Right lung (tissue), 5 donors: ENCODE data around the gene TRAFD1. TPM values are rescaled to one million over a fixed set of nuclear protein-coding genes. Genes with fewer than 3 reads are reported as not detected.
"Not testable (repeated sequence)": the region's sequence is repeated elsewhere in the genome, so short reads cannot be mapped to it uniquely, and the experiment has no call there.

Source experiments
- DNase-seq, 2 donors: peaks; one replicate each; pipeline ENCODE4 v3.0.0-alpha.2; 2013
- polyA plus RNA-seq, 5 donors: library from polyadenylated mRNA; unstranded; fragments of 120-200 nt; gene quantifications; one replicate each; pipeline versions ENCODE4 v1.2.1 to v1.2.3, GENCODE V29; 2013; ENCODE audit warnings: inconsistent platforms in 1 of 5, low replicate concordance in 1 of 5; ENCODE audit not compliant: insufficient read length in 5 of 5, insufficient read depth in 1 of 5

The TRAFD1 gene
- polyA plus RNA-seq, 5 donors = 38.6 to 44.6 (median 41.1) TPM

GRCh38 chr12:112153181-112153892 is 28.0 kb downstream of the TRAFD1 start:
- DNase-seq = no peak

DNA sequence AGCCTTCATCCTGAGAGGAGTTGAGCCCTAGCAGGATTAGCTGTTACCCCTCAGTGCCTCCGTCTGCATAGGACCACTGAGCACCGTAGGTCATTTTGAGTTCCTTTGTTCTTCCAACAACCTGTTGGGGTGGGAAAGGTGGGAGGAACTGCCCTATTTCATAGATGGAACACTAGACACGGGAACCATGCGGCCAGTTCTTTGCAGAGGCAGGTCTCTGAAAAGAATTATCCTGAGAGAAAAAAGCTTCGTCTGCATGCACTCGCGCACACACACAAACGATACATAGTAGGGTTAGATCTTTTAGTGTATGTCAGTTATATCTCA is 28.5 kb downstream of the TRAFD1 start:
- DNase-seq = no peak

GRCh38 chr12:112158461-112159145 is 33.2 kb downstream of the TRAFD1 start:
- not testable (repeated sequence) for DNase-seq

DNA sequence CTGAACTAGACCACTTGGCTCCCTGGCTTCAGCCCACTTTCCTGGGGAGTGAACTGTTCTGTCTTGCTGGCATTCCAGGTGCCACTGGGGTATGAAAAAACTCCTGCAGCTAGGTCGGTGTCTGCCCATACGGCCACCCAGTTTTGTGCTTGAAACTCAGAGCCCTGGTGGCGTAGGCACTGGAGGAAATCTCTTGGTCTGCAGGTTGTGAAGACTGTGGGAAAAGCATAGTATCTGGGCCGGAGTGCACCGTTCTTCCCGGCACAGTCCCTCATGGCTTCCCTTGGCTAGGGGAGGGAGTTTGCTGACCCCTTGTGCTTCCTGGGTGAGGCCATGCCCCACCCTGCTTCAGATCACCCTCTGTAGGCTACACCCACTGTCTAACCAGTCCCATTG is 33.8 kb downstream of the TRAFD1 start:
- DNase-seq = no peak

DNA sequence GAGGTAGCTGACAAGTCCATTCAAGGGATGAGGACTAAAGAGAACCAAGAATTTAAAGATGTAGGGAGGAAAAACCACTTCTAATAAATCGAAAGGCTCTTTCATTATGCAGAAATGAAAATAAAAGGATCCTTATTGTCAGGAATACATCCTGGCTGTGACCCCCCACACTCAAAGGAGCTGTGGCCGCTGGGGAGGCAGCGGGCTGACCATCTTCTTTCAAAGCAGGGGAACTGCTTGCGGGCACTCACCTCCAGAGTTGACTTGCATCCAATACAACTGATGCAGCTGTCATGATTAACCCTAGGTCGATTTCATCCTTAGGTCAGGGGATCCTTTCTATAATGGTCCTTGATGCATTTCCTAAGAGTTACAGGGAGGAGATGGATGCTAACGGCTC is 35.3 kb downstream of the TRAFD1 start:
- no peak for DNase-seq

DNA sequence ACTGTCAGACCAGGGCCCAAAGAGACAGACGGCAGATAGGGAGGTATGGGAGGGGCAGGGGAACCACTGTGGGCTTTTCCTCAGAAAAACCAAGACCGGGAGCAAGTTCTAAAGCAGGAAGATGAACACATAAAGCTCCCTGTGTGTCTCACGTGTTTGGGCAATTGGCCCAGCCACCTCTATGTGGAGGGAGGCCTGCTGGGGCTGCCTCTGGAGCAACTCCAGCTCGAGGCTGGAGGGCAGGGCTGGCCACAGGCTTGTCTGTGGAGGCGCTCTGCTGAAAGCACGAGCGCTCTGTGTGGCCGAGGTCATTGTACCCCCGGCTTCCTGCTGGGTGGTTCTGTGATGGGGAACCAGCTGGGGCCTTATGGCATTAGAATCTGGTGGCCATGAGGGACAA is 36.4 kb downstream of the TRAFD1 start:
- no peak for DNase-seq

GRCh38 chr12:112162241-112162790 is 37.0 kb downstream of the TRAFD1 start:
- DNase-seq = no peak

- DNase-seq = no peak
Measured at GRCh38 chr12:112163056-112163455, 37.7 kb downstream of the TRAFD1 start.

DNA sequence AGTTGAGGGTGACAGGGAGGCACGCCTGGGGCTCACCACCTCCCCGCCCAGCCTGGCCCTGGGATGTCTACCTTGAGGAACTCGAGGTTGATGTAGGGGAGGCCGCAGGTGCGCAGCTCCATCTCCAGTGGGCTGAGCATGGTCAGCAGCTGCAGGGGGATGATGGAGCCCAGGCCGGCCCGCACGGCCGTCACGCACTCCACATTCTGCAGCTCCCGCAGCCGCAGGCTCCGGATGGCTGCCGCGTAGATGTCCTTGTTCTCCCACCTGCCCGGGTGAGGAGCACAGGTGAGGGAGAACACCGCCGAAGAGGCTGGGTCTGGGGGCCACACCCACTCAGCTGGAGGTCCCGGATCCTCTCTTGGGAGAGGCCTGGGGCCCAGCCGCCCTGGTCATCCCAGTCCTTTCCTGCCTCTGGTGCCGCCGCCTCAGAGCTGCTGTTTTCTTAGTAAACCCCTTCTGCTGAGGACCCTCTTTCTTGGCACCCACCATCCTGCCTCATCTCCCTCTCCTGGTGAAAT is 38.2 kb downstream of the TRAFD1 start:
- no peak for DNase-seq

- no peak for DNase-seq
Measured at GRCh38 chr12:112164011-112164660, 38.8 kb downstream of the TRAFD1 start.

DNA sequence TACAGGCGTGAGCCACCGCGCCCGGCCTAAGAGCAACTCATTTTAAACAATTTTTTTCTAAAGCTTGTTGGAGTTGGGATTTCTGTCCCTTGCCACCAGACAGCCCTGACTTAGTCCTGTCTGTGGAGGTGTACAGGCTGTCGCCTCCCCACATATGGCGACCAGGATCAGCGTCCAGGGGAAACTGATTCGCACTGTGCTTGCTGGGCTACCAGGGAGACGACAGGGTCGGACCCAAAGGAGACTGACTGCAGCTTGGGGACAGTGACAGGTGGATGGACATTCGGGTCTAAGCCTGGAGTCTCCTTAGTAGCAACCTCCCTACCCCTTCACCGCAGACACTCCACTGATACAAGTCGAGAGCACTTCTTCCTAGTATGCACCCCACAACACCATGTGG is 40.3 kb downstream of the TRAFD1 start:
- DNase-seq = no peak

DNA sequence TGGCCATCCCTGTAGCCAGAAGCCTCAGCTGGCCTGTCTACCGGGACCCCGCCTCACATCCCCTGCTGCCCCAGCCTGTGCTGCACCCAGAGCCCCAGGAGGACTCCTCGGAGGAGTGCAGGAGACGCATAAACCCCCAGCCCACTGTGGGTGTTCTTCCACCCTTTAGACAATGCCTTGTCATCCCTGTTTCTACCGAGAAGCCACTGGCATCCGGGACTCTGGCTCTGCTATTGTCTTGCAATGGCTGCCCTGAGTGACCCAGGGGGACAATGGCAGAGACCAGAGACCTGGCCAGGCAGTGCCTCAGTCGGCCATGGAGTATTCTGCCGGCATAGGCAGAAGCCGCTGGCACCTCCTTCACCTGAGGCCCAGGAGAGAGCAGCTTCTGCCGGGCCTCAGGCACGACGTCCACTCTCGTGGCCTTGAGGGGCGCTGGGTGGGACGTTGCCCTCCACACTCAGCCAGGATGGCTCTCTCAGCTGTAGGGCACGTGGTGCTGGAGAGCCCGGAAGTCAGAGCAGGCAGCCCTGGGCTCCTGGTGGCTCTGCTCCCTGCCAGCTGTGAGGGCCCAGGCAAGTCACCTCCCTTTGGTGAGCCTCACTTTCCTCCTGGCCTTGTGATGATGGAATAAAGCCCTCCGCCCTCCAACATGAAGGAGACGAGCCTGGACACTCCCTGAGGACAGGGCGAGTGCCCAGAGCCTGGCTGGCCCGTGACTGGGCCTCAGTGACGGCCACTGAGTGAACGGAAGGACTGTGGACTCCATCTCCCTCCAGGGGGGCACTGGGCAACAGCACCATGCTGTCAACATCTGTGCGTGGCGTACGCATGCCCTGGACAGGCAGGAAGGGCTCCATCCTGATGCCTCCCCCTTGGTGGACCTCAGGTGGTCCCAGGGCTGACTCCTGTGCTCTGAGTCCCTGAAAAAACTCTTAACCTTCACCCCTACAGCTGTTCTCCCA is 41.0 kb downstream of the TRAFD1 start:
- no peak for DNase-seq

- no peak for DNase-seq
Measured at GRCh38 chr12:112167031-112167461, 41.7 kb downstream of the TRAFD1 start.

- DNase-seq = no peak
Measured at GRCh38 chr12:112167718-112168525, 42.6 kb downstream of the TRAFD1 start.

DNA sequence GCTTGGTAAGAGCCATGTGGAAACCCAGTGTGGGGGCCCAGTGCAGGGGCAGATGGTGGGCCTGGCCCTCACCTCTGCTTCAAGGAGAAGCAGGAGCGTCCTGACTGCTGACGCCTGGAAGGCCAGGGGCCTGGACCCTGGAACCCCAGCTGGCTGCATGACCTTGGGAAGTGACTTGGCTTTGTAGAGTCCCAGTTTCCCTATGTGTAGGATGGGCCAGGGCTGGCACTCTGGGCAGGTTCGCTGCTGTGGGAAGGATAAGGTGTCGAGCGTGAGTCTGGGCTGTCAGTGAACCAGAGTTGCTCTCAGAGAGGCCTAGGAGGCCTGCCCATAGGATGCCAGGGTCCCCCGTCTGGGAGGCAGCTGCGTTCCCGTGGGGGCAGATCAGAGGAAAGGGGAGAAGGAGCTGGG is 43.2 kb downstream of the TRAFD1 start:
- DNase-seq = no peak

- no peak for DNase-seq
Measured at GRCh38 chr12:112169161-112169872, 44.0 kb downstream of the TRAFD1 start.

DNA sequence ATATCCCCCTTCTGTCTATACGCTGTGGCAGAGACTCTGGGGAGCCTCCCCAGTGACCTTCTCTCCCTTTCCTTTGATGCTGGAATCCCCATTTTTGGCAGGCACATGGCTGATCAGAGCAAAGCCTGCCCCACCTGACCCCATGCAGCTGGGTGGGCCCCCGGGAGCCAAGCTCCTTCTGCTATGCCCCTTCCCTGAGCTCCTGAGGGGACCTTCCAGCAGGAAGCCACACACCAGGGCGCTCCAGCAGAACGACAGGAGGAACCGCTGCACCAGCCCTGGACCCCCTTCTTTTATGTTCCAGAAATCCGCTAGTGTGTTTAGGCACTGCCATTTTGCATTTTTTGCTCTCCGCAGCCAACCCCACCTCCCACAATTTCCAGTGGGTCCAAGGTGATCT is 44.6 kb downstream of the TRAFD1 start:
- DNase-seq = no peak

DNA sequence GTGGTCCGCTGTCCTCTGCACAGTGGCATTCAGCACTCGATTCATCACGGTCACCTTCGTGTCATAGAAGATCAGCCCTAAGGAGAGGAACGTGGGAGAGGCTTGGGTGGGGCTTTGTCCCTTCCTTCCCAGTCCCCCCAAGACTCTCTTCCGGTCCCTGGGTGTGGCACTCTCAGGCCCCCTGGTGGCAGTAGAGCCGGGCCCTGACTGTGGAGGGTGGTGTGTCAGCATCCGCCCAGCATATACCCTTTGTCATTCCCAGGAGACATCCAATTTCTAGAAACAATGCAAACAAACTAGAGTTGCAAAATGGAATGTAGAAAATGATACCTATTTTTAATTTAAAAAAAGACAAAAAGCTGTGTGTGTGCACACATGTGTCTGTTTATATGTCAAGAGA is 45.0 kb downstream of the TRAFD1 start:
- no peak for DNase-seq

GRCh38 chr12:112170971-112171596 is 45.7 kb downstream of the TRAFD1 start:
- no peak for DNase-seq
